Smooth muscle cell (in vitro differentiated cells): ENCODE measurements around the gene MTFR2. TPM values are rescaled to one million over a fixed set of nuclear protein-coding genes. Genes with fewer than 3 reads are reported as not detected.
A peak's percentile ranks its signal among the peaks of the same experiment; 100 is the strongest.

ENCODE experiments used
- DNase-seq: peaks from one replicate; lab custom pipeline; 2025; ENCODE audit not compliant: unreplicated experiment; lab: John Stamatoyannopoulos, UW
- H2AFZ ChIP-seq: fragments of 200-600 bp; sonication (generic); 2 replicates; pipeline ENCODE4 v1.6.0; 2016; ENCODE audit warnings: antibody characterized with exemption, low read depth, mild to moderate bottlenecking
- H3F3A ChIP-seq: fragments of 200-600 bp; sonication (generic); 2 replicates; pipeline ENCODE4 v1.6.0; 2017; ENCODE audit warnings: antibody characterized with exemption, low read depth
- H3K27ac ChIP-seq: fragments of 200-600 bp; sonication (generic); 2 replicates; pipeline ENCODE4 v1.5.1; 2016; ENCODE audit warnings: low read depth, mild to moderate bottlenecking
- H3K27me3 ChIP-seq: fragments of 200-600 bp; sonication (generic); 2 replicates; pipeline ENCODE4 v1.6.1; 2016; ENCODE audit warnings: low read depth, mild to moderate bottlenecking
- H3K36me3 ChIP-seq: fragments of 200-600 bp; sonication (generic); 2 replicates; pipeline ENCODE4 v1.5.1; 2016; ENCODE audit warnings: low read depth
- H3K4me1 ChIP-seq: fragments of 200-600 bp; sonication (generic); 2 replicates; pipeline ENCODE4 v1.5.1; 2016; ENCODE audit warnings: low read depth
- H3K4me2 ChIP-seq: fragments of 200-600 bp; sonication (generic); 2 replicates; pipeline ENCODE4 v1.6.0; 2016; ENCODE audit warnings: mild to moderate bottlenecking
- H3K4me3 ChIP-seq: fragments of 200-600 bp; sonication (generic); 2 replicates; pipeline ENCODE4 v1.5.1; 2016; ENCODE audit warnings: mild to moderate bottlenecking
- H3K79me2 ChIP-seq: fragments of 200-600 bp; sonication (generic); 2 replicates; pipeline ENCODE4 v1.6.0; 2016; ENCODE audit warnings: low read depth, mild to moderate bottlenecking
- H3K9ac ChIP-seq: fragments of 200-600 bp; sonication (generic); 2 replicates; pipeline ENCODE4 v1.6.0; 2016; ENCODE audit warnings: low read depth
- H3K9me3 ChIP-seq: fragments of 200-600 bp; sonication (generic); replicated peaks from 2 replicates; pipeline ENCODE4 v1.5.1; 2016; ENCODE audit warnings: low read depth
- H4K20me1 ChIP-seq: fragments of 200-600 bp; sonication (generic); 2 replicates; pipeline ENCODE4 v1.6.0; 2016; ENCODE audit warnings: low read depth
- WGBS: methylation state at CpG from one replicate; pipeline ENCODE4 v1.1.7; 2016; ENCODE audit warnings: low lambda C conversion rate; 5-methylcytosine and 5-hydroxymethylcytosine counted together
- polyA plus RNA-seq: library from polyadenylated mRNA; unstranded; fragments of >200 nt; fragmentation: Nextera tagmentation; extraction: Ambion mirVana; gene quantifications from 2 replicates; pipeline ENCODE4 v1.2.1, GENCODE V29; 2016
- total RNA-seq: library from RNA; depleted of rRNA; stranded (reverse); fragments of >200 nt; gene quantifications from 2 replicates; pipeline ENCODE4 v1.2.3, GENCODE V29; 2014
- TF ChIP-seq, protein P1 (sequence below): fragments of 200-600 bp; sonication (generic); IDR thresholded peaks from 2 replicates; pipeline ENCODE4 v1.5.1; 2017; ENCODE audit warnings: borderline replicate concordance, mild to moderate bottlenecking, antibody characterized with exemption; ENCODE audit not compliant: insufficient read depth, poor library complexity, severe bottlenecking

The MTFR2 gene
- total and polyA plus RNA-seq, 2 experiments from 2014 or later = 2.7 to 10.9 TPM

DNA sequence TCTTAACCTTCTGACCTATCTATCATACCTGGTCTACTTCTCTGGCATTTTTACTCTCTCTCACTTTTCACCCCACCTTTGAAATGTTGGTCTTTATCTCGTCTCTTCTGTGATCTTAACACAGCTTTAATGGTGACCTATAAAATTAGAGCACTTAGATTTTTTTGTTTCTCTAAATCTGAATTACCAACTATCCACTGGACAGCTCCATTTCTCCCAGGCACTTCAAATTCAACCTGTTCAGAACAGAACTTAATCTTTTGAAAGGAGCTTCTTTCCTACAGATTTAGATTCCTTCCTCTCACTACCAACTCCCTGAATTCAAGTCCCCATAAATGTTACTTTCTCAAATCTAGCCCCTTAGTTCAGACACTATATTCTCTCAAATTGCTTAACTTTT, 15.0 kb upstream of the MTFR2 start:
- Histone ChIP-seq H3K79me2 (peaks cover 64% of the 10 kb centered on the region), H3K4me1 (no peaks in the 10 kb centered on the region), H3F3A (peaks cover 7% of the 10 kb centered on the region), H3K36me3 (peaks cover 65% of the 10 kb centered on the region), H3K9ac (no peak overlapping the region), H2AFZ (no peak overlapping the region), H3K27ac (no peak overlapping the region), H3K4me3 (no peak overlapping the region), H3K9me3 (no peaks in the 10 kb centered on the region), H4K20me1 (peaks cover 100% of the 10 kb centered on the region), H3K4me2 (no peak overlapping the region), H3K27me3 (no peaks in the 10 kb centered on the region)
- 96% methylated on average over 1 of the region's 1 CpG for WGBS
- no peak for DNase-seq
- TF ChIP-seq, protein P1, sequence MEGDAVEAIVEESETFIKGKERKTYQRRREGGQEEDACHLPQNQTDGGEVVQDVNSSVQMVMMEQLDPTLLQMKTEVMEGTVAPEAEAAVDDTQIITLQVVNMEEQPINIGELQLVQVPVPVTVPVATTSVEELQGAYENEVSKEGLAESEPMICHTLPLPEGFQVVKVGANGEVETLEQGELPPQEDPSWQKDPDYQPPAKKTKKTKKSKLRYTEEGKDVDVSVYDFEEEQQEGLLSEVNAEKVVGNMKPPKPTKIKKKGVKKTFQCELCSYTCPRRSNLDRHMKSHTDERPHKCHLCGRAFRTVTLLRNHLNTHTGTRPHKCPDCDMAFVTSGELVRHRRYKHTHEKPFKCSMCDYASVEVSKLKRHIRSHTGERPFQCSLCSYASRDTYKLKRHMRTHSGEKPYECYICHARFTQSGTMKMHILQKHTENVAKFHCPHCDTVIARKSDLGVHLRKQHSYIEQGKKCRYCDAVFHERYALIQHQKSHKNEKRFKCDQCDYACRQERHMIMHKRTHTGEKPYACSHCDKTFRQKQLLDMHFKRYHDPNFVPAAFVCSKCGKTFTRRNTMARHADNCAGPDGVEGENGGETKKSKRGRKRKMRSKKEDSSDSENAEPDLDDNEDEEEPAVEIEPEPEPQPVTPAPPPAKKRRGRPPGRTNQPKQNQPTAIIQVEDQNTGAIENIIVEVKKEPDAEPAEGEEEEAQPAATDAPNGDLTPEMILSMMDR = no peak

DNA sequence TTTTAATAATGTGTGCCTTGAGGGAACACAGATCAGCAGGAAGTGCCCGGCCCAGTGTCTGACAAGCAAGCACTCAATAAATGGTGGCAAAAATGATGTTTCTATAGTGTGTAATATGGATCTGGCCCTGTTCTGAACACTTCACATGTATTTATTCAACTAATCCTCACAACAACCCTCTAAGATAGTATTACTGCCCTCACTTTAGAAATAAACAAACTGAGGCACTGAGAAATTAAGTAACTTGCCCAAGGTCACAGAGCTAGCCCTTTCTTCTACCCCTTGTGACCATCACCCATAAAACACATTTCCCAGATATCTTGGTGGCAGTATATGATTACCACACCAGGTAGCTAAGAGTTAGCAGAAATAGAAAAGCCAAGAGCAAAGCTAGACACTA, 12.8 kb upstream of the MTFR2 start:
- peaks cover 44% of the 10 kb centered on the region for H3K79me2 ChIP-seq
- H3F3A ChIP-seq = peaks cover 12% of the 10 kb centered on the region
- H2AFZ ChIP-seq = no peak overlapping the region
- no peak overlapping the region for H3K9ac ChIP-seq
- DNase-seq = no peak
- 26% methylated on average over 1 of the region's 1 CpG for WGBS
- H3K27ac ChIP-seq = peak overlapping the region; percentile 7
- TF ChIP-seq, protein P1 = no peak
- H3K27me3 ChIP-seq = no peaks in the 10 kb centered on the region
- H3K36me3 ChIP-seq = peaks cover 51% of the 10 kb centered on the region
- H3K4me2 ChIP-seq = no peak overlapping the region
- no peaks in the 10 kb centered on the region for H3K9me3 ChIP-seq
- no peaks in the 10 kb centered on the region for H3K4me1 ChIP-seq
- H4K20me1 ChIP-seq = peaks cover 100% of the 10 kb centered on the region
- H3K4me3 ChIP-seq = no peak overlapping the region

DNA sequence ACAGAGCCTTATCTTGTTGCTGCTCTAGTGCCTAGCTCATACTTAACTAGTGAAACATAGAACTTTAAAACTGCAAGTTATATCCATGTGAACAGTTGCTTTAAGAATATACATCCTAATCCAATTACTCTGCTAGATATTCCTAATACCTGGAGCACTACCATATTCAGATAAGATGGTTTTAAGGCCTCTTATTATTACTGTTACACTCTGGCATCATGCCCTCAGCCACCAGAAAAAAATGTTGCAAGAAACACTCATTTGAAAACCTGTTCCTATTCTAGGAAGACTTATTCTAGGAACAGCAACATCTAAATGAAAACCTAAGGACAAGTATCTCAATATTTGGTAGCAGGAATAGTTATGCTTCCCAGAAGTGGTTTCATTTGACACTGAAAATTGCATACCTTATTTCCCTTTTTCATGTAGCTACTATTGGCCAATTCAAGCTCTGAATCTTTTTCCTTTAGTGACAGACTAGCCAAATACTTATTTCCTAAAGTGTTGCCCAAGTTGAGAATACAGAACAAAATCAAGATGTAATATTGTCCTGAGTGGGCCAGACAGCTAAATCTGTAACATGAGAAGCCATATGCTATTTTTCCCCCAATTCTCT, 4.8 kb upstream of the MTFR2 start:
- no peak overlapping the region for H2AFZ ChIP-seq
- DNase-seq = no peak
- no peak overlapping the region for H3K4me2 ChIP-seq
- H3K9me3 ChIP-seq = no peaks in the 10 kb centered on the region
- H3K9ac ChIP-seq = no peak overlapping the region
- TF ChIP-seq, protein P1 = no peak
- no peaks in the 10 kb centered on the region for H3K4me1 ChIP-seq
- peaks cover 22% of the 10 kb centered on the region for H3F3A ChIP-seq
- H3K27me3 ChIP-seq = no peaks in the 10 kb centered on the region
- no peaks in the 10 kb centered on the region for H3K79me2 ChIP-seq
- H3K4me3 ChIP-seq = no peak overlapping the region
- peaks cover 11% of the 10 kb centered on the region for H3K36me3 ChIP-seq
- H4K20me1 ChIP-seq = peaks cover 34% of the 10 kb centered on the region
- no peak overlapping the region for H3K27ac ChIP-seq

DNA sequence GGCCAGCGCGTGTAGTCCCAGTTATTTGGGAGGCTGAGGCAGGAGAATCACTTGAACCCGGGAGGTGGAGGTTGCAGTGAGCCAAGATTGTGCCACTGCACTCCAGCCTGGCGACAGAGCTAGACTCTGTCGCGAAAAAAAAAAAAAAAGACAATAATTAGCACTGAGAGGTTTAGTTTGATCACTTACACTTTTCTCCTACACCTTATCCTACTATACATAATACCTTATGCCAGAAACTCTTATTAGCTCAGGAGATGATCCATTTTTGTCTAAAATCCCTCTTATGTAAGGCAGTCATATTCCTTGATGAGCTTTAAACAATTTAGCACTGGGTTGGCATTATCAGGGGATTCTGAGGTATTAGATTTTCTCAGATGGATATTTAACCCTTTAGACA, 3.6 kb upstream of the MTFR2 start:
- no peak for DNase-seq
- TF ChIP-seq, protein P1 = no peak
- Histone ChIP-seq H3K4me3 (no peak overlapping the region), H3K27ac (no peak overlapping the region), H3K9me3 (no peaks in the 10 kb centered on the region), H2AFZ (no peak overlapping the region), H3K79me2 (no peaks in the 10 kb centered on the region), H3K27me3 (no peaks in the 10 kb centered on the region), H3K36me3 (peaks cover 6% of the 10 kb centered on the region), H3K4me1 (no peaks in the 10 kb centered on the region), H3K9ac (no peak overlapping the region), H3K4me2 (no peak overlapping the region), H4K20me1 (peaks cover 22% of the 10 kb centered on the region), H3F3A (peaks cover 17% of the 10 kb centered on the region)
- 93% methylated on average over 6 of the region's 6 CpGs for WGBS
